ENCODE measurements around the gene VPS4A.

DNA sequence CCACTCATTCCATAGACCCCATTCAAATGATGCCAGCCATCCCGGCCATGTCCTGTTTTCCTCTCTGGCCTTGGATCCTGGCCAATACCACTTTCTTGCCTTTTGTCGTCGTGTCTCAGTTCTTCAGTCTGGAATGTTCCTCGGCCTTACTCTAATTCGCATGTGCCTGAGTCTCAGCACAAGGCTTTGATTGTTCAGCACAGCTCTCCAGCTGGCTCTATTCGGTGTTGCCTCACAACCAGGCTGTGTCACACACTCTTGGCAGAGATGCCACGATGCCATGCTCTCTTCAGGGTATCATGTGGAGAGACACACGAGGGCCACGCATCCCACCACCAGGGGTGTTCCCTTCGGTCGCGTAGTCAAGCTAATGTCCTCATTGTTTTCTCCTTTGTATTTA lies 1.8 kb upstream of the VPS4A start:
- TF ChIP-seq CEBPB (IDR thresholded peaks at IDR 0.05) = no peak
- TF ChIP-seq EP300 (IDR thresholded peaks at IDR 0.05; ENCODE audit: borderline replicate concordance) = no peak
- no peak for TF ChIP-seq ZBTB7A (IDR thresholded peaks at IDR 0.05; ENCODE audit: low read depth)
- TF ChIP-seq, protein P1, sequence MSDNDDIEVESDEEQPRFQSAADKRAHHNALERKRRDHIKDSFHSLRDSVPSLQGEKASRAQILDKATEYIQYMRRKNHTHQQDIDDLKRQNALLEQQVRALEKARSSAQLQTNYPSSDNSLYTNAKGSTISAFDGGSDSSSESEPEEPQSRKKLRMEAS (IDR thresholded peaks at IDR 0.05) = no peak
- TF ChIP-seq, protein P2, sequence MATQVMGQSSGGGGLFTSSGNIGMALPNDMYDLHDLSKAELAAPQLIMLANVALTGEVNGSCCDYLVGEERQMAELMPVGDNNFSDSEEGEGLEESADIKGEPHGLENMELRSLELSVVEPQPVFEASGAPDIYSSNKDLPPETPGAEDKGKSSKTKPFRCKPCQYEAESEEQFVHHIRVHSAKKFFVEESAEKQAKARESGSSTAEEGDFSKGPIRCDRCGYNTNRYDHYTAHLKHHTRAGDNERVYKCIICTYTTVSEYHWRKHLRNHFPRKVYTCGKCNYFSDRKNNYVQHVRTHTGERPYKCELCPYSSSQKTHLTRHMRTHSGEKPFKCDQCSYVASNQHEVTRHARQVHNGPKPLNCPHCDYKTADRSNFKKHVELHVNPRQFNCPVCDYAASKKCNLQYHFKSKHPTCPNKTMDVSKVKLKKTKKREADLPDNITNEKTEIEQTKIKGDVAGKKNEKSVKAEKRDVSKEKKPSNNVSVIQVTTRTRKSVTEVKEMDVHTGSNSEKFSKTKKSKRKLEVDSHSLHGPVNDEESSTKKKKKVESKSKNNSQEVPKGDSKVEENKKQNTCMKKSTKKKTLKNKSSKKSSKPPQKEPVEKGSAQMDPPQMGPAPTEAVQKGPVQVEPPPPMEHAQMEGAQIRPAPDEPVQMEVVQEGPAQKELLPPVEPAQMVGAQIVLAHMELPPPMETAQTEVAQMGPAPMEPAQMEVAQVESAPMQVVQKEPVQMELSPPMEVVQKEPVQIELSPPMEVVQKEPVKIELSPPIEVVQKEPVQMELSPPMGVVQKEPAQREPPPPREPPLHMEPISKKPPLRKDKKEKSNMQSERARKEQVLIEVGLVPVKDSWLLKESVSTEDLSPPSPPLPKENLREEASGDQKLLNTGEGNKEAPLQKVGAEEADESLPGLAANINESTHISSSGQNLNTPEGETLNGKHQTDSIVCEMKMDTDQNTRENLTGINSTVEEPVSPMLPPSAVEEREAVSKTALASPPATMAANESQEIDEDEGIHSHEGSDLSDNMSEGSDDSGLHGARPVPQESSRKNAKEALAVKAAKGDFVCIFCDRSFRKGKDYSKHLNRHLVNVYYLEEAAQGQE (IDR thresholded peaks at IDR 0.05; ENCODE audit: low read depth) = no peak
- TF ChIP-seq CREB1 (IDR thresholded peaks at IDR 0.05; ENCODE audit: low read depth) = no peak
- TF ChIP-seq TCF12 (IDR thresholded peaks at IDR 0.05; ENCODE audit: low read depth) = no peak
- TF ChIP-seq FOXM1 (IDR thresholded peaks at IDR 0.05; ENCODE audit: borderline replicate concordance, low read depth) = no peak
- no peak for TF ChIP-seq RAD21 (IDR thresholded peaks at IDR 0.05; ENCODE audit: low read depth)
